Stimulated activated naive B cell treated with anti-CD40 and anti-IgM and Interleukin-4, amounts not matched to agents 10 μg/mL and 1 μg/mL and 100 μg/mL, for 72 hours (primary cell): ENCODE measurements around the gene SV2A.
"Not testable (repeated sequence)": the region's sequence is repeated elsewhere in the genome, so short reads cannot be mapped to it uniquely, and the experiment has no call there.

Experiments used
- ATAC-seq, 2 donors: fragments of 150-1000 bp; cut with Tn5 transposase; replicated peaks; 2 replicates each; pipeline ENCODE4 v1.10.0; 2021; ENCODE audit warnings: moderate library complexity in 1 of 2
- DNase-seq: peaks from one replicate; pipeline ENCODE4 v3.0.0; 2021
- H3K27ac Mint-ChIP-seq: one replicate; pipeline ENCODE4 v1.8.0; 2022; ENCODE audit warnings: mild to moderate bottlenecking, mixed read lengths
- H3K27me3 Mint-ChIP-seq, 2 donors: one replicate each; pipeline ENCODE4 v1.8.0; 2022; ENCODE audit warnings: mixed read lengths in 2 of 2
- H3K36me3 Mint-ChIP-seq, 2 donors: one replicate each; pipeline ENCODE4 v1.8.0; 2022; ENCODE audit warnings: mixed read lengths in 2 of 2, mild to moderate bottlenecking in 1 of 2
- H3K4me1 Mint-ChIP-seq, 2 donors: one replicate each; pipeline ENCODE4 v1.8.0; 2022; ENCODE audit warnings: mixed read lengths in 2 of 2, mild to moderate bottlenecking in 1 of 2
- H3K4me3 Mint-ChIP-seq, 2 donors: one replicate each; pipeline ENCODE4 v1.8.0; 2022; ENCODE audit warnings: mild to moderate bottlenecking in 2 of 2, mixed read lengths in 2 of 2, moderate library complexity in 1 of 2
- H3K9me3 Mint-ChIP-seq, 2 donors: one replicate each; pipeline ENCODE4 v1.8.0; 2022; ENCODE audit warnings: mixed read lengths in 2 of 2, mild to moderate bottlenecking in 1 of 2

Gene SV2A

DNA sequence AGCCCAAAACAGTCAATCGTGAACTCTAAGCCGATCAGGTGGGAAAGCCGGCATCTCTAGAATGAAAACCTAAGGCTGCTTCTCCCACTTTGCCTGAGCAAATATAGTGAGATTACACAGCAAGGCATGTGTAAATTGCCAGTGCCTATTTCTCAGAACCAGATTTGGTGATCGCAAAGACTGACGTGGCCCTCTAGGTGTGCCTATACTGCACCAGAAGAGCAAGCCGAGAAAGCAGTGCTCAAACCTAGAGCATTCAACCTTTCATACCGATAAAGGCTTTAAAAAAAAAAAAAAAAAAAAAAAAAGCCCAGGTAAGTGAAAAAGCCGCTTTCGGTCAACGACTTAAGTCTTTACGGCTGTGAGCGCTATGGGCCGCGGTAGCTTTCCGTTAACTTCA lies 57.4 kb downstream of the SV2A start:
- DNase-seq, H3K9me3 Mint-ChIP-seq, H3K4me3 Mint-ChIP-seq, H3K27me3 Mint-ChIP-seq, H3K36me3 Mint-ChIP-seq, H3K27ac Mint-ChIP-seq, H3K4me1 Mint-ChIP-seq: not testable (repeated sequence)
- ATAC-seq: peak; percentile 10 to 14
